ENCODE results near the gene C11orf52.
A peak's percentile ranks its signal among the peaks of the same experiment; 100 is the strongest.

C11orf52 gene

DNA sequence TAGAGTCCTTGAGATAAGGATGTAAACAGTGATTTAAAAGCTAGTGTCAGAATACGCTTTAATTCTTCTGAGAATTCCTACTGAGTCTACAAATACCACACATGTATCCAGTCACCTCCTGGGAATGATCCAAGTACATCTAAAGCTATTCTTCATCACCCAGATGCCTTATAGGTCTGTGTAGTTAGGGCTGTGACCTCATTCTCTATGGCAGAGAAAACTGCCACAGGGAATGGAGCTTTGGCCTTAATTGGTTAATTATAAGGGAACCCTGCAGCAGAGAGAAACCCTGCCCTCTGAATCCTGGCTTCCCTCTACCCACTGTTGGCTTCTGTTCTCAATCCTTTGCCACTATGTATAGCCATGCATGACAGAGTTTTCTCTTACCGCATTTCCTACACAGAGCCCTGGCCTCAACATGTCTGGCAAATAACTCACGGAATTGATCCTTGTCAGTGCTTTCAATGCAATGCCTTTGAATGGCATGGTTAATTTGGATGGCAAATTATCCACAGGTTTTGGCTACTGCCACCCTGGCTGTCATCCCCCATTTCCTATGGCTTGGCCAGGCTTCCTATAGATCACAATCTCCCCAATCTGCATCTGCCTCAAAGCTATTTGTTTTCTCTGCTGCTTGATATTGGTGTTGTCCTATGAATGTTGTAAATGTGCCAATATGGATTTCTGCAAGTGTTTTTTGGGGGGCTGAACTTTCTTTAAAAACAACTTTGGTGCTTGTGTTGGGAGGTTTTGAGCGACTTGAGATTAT lies 21.3 kb downstream of the C11orf52 start:
- no peak for DNase-seq

DNA sequence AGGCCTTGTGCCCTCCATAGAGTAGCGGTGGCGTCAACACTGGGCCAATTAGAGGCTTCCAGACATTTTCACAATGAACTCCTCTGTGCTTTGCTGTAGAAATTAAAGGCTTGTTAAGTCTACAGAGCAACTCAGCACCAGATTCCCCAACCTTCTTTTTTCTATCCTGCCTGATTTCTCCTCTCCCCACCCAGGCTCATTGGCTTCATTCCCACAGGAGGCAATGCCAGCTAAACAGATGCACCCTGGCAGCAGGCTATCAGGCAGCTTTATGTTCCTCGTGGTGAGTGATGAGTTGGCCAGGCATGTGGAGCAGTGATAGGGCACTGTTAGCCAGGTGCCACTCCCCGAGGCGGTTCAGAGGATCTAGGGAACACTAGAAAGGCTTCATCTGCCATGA lies 23.2 kb downstream of the C11orf52 start:
- DNase-seq: peak; percentile 14

DNA sequence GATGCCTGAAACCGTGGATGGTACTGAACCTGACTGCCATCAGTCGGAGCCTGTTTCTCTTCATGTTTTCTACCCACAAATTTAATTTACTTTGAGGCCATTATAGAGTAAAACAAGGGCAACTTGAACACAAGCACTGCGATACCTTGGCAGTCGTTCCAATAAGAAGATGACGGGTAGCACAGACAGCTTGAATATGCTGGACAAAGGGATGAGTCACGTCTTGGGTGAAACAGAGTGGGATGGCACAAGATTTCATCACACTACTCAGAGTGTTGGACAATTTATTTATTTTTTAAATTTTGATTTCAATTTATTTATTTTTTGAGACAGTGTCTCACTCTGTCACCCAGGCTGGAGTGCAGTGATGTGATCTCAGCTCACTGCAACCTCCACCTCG lies 24.1 kb downstream of the C11orf52 start:
- DNase-seq: no peak

DNA sequence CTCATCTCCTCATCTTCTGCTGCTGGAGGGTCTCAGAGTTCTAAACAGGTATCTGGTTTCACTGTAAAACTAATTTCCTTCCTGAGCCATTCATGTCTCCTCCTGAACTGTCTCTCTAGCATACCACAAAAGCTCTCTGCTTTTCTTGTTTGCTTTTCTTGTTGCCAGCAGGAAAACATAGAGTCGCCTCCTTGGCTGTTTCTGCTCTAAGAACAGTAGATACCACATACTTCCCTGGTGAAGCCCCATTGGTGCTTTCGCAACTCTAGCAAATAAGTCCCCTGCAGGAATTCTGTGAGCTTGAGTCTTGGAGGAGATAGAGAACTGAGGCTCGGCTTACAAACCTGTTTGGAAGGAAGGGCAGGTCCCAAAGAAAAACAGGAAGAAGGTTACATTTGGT lies 25.4 kb downstream of the C11orf52 start:
- DNase-seq: peak; percentile 19

DNA sequence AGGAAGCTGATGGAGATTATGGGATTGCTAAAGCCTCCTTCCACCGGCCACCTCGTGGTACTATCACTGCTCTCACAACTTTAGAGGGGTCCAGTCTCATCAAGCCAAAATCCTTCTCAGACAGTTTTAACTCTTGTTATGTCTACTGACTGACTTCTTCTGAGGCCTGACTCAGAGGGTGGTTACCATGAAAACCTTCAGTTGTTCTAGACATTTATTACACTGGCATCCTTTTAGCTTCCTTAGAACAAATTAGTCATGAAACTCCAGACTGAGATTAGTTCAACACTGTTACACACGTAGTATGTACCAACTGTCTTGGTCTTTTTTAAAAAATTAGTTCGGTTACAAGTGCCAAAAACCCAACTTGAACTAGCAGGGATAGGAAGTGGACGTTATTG lies 25.9 kb downstream of the C11orf52 start:
- peak; percentile 32 for DNase-seq

DNA sequence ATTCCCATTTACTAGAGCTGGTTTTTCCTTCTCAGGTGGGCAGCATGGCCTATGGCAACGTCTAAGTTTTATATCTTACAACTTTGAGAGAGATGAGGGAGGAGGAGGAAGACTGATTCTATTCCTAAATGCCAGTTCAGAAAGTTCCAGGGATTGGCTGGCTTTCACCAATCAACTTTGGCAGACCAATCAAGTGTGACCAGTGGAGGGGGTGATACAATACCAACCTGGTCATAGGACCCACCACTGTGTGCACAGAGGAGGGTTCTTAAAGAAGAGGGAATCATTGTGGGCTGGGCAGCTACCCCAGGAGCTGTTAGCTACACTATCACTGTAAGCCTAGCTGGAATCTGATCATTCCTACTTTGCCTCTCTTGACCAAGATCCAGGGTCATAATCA lies 26.5 kb downstream of the C11orf52 start:
- DNase-seq: no peak

DNA sequence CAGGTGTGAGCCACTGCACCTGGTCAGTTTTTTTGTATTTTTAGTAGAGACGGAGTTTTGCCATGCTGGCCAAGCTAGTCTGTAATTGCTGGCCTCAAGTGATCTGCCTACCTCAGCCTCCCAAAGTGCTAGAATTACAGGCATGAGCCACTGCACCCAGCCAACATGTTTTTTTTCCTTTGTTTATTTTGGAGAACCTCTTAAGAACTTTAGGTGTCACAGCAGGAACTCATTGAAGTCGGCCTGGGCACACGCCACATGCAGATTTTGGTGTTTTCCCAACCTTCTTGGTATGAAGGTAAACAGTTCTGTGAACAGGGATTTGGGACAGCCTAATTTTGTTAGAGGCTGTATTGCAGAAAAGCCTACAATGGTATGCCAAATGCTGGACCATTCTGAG lies 27.8 kb downstream of the C11orf52 start:
- DNase-seq: no peak

DNA sequence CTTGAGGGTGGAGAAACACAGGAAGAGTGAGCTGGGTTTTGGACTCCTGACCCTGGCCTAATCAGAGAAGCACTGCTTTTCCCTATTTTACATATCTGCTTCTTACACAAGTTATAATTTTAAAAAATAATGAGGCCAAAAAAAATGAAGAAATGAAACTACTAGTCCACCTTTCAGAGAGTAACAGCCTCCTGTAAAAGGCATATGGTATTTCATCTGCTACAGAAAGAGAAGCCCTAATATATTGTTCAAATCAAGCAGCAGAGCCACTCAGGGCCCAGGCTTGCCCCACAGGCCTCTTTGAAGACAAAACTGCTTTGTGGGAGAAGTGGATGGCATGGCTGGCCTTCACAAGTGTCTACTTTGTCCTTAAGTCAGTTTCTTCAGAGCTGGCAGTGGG lies 28.4 kb downstream of the C11orf52 start:
- DNase-seq: peak; percentile 15

DNA sequence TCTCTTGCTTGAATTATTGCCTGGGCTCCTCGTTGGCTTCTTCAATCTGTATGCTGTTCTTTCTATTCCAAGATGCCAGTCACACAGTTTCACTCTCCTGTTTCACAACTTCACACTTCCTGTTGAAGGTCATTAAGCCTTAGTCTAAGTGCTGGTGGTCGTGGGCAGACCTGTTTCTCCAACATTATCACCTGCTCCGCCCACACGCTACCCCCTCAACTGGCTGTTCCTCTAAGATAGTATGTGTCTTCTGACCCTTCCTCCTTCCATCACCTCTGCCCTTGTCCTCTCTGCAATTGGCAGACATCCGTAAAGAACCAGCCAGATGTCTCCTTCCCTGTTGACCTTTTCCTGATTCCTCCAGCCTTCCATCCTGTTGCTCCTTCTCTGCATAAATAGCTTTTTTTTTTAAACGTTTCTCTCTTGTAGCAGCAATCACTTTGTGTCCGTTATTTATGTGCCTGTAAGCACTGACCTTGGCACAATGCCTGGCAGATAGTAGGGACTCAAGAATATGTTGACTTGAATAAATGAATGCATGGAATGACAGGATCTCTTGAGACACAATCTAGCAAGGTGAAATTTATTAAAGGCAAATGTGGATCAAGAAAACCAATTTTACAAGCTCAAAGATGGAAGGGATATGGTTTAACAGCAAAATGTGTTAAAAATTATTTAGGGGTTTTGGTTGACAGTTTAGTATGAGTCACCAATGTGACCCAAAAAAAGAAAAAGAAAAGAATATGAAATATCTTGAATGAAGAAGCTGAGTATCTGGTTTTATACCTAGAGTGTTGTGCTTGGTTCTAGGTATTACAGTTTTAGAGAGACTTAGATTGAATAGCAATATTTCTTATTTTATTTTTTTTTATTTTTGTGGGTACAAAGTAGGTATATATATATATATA lies 31.1 kb downstream of the C11orf52 start:
- DNase-seq: peak; percentile 66

DNA sequence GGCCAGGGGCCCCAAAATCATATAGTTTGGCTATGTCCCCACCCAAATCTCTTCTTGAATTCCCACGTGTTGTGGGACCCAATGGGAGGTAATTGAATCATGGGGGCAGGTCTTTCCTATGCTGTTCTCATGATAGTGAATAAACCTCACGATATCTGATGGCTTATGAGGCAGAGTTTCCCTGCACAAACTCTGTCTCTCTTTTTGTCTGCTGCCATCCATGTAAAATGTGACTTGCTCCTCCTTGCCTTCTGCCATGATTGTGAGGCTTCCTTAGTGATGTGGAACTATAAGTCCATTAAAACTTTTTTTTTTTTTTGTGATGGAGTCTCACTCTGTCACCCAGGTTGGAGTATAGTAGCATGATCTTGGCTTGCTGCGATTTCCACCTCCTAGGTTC lies 32.9 kb downstream of the C11orf52 start:
- no peak for DNase-seq

DNA sequence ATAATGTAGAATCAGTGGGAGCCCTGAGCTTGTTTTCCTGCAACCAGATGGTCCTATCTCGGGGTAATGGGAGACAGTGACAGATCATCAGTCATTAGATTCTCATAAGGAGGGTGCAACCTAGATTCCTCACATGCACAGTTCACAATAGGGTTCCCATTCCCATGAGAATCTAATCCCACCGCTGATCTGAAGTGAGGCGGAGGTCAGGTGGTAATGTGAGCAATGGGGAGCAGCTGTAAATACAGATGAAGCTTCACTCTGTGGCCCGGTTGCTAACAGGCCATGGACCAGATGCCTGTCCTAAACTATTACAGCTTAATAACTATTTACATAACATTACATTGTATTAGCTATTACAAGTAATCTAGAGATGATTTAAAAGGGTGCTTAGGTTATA lies 35.4 kb downstream of the C11orf52 start:
- no peak for DNase-seq

DNA sequence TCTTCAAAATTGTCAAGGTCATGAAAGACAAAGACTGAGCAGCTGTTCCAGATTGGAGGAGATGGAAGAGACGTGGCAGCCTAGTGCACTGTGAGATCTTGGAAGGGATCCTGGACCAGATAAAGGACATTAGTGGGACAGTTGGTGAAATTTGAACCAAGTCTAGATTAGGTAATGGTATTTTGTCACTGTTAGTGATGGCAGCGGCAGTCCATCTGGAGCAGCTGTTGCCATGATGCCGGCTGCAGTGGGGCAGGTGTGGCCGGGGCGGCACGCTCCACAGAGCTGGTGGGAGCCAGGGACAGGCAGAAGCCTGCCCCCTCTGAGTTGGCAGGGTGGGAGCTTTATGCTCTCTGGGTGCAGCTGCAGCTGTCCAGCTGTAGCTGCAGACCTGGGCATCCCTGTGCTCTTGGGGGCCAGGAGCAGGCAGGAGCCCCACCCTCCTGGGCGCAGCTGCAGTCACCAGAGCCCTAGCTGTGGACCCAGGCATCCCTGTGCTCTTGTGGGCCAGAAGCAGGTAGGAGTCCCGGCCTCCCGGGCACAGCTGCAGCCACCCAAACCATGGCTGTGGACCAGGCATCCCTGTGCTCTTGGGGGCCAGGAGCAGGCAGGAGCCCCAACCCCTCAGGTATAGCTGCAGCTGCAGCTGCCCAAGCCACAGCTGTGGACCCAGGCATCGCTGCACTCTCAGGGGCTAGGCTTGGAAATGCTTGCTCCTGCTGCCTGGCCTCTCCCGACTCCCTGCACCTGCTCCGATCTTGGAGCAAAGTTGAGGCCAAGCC lies 39.1 kb downstream of the C11orf52 start:
- DNase-seq: no peak

DNA sequence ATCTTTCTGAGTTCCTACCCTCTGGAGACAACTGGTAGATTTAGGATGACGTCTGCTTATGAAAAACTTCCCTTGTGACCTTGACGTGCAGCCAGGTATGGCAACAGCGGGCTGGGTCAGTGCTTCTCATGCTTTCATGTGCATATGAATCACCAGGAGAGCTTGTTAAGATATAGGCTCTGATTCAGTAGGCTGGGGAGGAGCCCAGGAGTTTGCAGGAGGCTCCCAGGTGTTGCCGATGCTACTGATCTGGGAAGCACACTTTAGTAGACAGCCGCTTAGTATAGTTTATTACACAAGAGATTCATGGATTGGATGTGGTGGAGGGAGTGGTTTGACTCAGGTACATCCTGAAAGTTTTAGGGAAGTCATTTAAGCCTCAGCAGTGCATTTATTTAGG lies 42.2 kb downstream of the C11orf52 start:
- DNase-seq: no peak

DNA sequence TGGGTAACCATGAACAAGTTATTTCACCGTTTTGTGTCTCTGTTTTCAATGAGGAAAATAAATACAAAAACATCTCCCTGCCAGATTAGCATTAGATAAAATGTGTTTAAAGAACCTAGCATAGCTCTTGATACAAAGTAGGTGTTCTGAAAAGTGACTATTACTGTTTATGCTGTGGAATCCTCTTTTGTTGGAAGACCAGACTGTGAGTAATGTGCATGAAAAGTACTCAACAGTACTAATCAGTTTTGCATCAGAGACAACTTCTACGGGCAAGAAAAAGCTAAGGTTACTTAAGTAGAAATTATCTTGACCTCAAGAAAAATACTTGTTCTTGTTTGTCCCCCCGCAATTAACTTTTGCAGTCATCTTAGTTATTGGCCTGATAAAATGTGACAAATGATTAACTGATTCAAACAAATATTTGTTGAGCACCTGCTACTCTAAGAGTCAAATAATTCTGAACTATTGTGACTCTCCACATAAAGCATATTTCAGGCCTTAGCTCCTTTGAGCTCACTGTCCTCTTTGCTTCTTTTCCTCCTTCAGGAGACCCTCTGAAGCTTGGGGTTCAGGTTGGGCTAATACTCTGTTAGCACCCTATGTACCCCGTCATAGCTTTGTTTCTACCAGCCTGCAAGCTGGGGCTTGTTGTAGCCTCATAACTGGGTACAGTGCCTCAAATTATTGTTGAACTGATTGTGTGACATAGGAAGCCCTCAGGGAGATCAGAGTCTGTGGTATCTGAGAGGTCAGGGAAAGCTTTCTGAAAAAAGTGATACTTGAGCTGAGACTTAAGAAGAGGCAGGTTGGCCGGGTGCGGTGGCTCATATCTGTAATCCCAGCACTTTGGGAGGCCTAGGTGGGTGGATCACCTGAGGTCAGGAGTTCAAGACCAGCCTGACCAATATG lies 42.9 kb downstream of the C11orf52 start:
- no peak for DNase-seq

DNA sequence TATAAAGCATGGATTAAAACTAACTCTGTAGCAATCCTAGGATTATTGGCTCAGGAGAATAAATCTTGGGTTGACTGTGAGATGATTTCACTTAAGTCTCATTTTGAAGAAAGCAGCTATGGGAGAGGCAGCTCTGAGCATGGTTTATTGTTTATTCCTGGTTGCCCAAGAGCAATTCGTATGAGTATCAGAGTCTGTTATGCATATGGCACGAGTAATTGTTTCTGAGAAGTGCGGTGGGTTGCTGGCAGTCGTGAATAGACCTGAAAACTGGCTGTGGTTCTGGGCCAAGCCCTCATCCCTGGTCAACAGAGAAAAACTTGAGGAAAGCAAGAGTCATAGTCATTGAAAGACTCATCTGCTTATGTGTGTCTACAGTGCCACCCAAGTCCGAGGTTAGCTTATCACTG lies 45.2 kb downstream of the C11orf52 start:
- no peak for DNase-seq

DNA sequence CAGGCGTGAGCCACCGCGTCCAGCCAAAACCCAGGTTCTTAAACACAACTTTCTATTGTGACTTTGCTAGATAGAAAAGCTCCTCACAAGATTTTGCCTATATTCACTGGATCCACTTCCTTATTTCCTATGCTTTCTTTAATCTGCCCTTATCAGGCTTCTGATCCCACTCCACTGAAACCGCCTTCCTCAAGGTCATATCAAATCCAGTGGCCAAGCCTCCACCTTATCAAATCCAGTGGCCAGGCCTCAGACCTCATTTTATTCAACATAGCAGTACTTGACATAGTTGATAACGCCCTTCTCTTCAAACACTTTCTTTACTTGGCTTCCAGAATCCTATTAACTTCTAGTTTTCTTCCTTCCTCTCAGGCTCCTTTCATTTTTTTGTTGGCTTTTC lies 48.0 kb downstream of the C11orf52 start:
- DNase-seq: no peak

DNA sequence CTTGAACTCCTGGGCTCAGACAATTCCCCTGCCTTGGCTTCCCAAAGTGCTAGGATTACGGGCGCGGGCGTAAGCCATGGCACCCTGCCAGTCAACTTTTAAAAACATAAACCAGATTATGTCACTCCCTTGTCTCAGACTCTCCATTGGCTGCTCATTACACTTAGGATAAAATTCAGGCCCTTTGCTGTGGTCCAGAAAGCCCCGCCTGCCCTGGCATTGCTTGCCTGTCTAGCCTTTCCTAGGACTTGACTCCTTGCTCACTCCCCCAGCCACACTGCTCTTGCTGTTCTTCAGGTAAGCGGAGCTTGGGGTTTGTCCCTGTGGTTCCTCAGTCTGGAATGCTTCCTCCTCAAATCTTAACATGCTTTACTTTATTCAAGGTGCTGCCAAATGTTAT lies 48.9 kb downstream of the C11orf52 start:
- no peak for DNase-seq

DNA sequence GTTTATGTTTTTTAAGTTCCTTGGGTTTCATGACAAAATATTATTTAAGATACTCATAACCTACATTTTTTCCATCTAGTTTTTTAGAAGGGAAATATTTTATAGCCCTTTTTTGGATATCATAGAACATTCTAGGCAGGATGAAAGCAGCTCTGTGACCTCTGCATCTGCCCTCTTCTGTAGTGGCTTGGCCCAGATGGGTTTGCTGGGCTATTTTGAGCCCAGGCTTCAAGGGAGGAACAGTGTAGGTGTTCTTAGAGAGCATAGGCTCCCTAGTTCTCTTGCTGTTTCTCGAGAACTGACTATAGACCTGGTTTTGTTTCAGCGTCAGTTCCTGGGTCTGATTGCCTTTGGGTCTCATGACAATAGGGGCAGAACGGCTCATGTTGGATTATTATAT lies 50.6 kb downstream of the C11orf52 start:
- no peak for DNase-seq

DNA sequence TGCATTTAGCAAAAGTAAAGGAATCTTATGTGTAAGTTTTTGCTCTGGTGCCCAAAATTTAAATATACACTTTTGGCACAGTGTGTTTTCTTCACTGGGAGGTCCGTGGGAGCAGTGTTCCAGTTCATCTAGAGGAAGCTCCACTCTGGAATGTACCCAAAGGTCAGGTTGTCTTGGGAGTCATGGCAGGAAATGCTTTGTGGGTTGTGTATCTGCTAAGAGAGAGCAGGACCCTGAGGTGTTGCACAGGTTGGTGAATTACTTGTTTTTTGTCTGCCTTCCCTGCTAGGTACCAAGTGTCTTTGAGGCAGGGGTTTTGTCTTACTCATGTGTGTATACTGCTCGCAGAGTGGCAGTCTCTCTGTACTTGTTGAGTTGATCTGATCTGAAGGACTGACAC lies 55.7 kb downstream of the C11orf52 start:
- DNase-seq: no peak

DNA sequence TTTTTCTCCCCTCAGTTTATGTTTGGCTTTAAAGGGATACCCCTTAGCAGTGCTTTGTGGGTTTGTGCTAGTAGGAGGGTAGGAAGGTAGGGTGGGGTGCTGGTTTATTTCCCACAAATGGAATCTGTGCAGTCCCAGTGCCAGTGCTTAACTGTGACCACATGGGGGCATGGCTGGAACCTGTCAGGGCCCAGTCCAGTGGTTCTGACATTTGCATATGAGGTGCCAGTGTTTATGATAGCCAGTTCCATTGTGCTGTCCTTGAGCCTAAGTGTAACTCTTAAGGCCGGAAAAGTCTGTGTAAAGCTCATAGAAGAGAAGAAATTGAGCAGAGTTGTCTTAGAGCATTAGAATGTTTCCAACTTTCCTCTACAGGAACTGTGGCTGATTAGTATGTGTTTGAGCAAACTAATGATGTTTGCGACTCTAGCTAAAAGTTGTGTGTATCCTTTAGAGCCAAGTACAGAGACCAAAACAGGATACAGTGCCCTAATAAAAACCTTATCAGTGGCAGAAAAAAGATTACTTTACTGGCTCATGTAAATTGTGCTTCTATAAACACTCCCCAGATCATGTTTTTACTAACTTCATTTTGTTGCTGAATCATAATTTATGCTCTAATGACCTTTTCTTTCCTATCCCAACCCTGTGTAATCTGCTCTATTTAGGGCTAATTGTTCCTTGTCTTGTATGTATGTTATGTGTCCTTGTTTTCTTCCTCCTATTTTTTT lies 56.5 kb downstream of the C11orf52 start:
- DNase-seq: no peak

DNA sequence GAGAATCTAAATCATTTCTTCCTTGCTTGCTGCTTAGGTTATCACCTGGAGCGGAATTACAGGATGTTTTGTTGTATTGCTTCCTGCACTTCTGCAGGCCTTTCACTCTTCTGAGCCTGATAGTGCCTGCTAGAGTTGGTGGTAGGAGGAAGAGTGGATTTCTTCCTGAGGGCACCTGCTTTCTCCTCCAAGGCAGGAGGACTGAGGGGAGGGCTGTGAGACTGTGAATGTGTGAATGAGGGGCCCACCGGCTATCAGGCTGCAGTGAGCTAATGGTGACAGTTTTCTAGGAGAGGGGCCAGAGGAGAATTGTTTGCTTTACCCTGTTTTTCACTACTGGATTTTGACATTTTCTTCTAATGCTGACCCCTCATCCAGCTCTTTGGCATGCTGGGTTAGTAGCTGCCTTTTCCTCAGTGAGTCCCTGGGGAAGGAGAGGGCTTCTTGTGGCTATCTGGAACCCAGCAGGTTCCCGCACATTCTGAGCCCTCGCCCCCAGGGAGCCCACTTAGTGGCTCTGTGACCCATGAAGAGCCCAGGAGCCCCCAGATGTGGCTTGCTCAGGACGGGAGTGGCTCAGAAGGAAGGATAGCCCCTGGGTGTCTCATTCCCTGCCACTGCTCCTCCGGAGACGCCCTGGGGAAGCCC lies 57.5 kb downstream of the C11orf52 start:
- DNase-seq: no peak

Data from MV-4-11 (cell line).